ENCODE measurements around the gene INPP1.

The INPP1 gene

GRCh38 chr2:190378880-190379237, 35.5 kb downstream of the INPP1 start:
- Histone ChIP-seq H3K4me1 (ENCODE audit: low read length) (no peaks in the 10 kb centered on the region), H3K4me2 (ENCODE audit: low read length) (no peak overlapping the region), H3K36me3 (replicated peaks; ENCODE audit: low read depth, low read length) (no peaks in the 10 kb centered on the region), H3K9ac (ENCODE audit: low read length) (no peak overlapping the region), H3K9me3 (ENCODE audit: insufficient read depth, low read length) (no peaks in the 10 kb centered on the region), H3K79me2 (ENCODE audit: low read length) (no peaks in the 10 kb centered on the region), H3K4me3 (ENCODE audit: low read length) (no peak overlapping the region), H3K27me3 (ENCODE audit: low read depth, low read length) (no peaks in the 10 kb centered on the region), H3K27ac (ENCODE audit: low read length) (no peak overlapping the region), H4K20me1 (ENCODE audit: insufficient read depth, low read length) (no peaks in the 10 kb centered on the region), H2AFZ (ENCODE audit: low read depth, low read length) (no peak overlapping the region)
- TF ChIP-seq EZH2phosphoT487 (IDR thresholded peaks at IDR 0.05; ENCODE audit: low read depth) (no peak), CTCF (IDR thresholded peaks at IDR 0.05; ENCODE audit: low read depth, low read length) (no peak)

GRCh38 chr2:190379249-190379964, 36.0 kb downstream of the INPP1 start:
- Histone ChIP-seq H3K79me2 (ENCODE audit: low read length) (no peaks in the 10 kb centered on the region), H3K36me3 (replicated peaks; ENCODE audit: low read depth, low read length) (no peaks in the 10 kb centered on the region), H4K20me1 (ENCODE audit: insufficient read depth, low read length) (no peaks in the 10 kb centered on the region), H3K4me2 (ENCODE audit: low read length) (no peak overlapping the region), H3K9me3 (ENCODE audit: insufficient read depth, low read length) (no peaks in the 10 kb centered on the region), H3K4me3 (ENCODE audit: low read length) (no peak overlapping the region), H2AFZ (ENCODE audit: low read depth, low read length) (no peak overlapping the region), H3K27ac (ENCODE audit: low read length) (no peak overlapping the region), H3K27me3 (ENCODE audit: low read depth, low read length) (no peaks in the 10 kb centered on the region), H3K9ac (ENCODE audit: low read length) (no peak overlapping the region), H3K4me1 (ENCODE audit: low read length) (no peaks in the 10 kb centered on the region)
- no peak for TF ChIP-seq CTCF (IDR thresholded peaks at IDR 0.05; ENCODE audit: low read depth, low read length)
- no peak for TF ChIP-seq EZH2phosphoT487 (IDR thresholded peaks at IDR 0.05; ENCODE audit: low read depth)

- Histone ChIP-seq H3K4me2 (ENCODE audit: low read length) (no peak overlapping the region), H3K27me3 (ENCODE audit: low read depth, low read length) (no peaks in the 10 kb centered on the region), H3K9ac (ENCODE audit: low read length) (no peak overlapping the region), H4K20me1 (ENCODE audit: insufficient read depth, low read length) (no peaks in the 10 kb centered on the region), H3K36me3 (replicated peaks; ENCODE audit: low read depth, low read length) (no peaks in the 10 kb centered on the region), H3K79me2 (ENCODE audit: low read length) (no peaks in the 10 kb centered on the region), H3K27ac (ENCODE audit: low read length) (no peak overlapping the region), H3K4me3 (ENCODE audit: low read length) (no peak overlapping the region), H3K9me3 (ENCODE audit: insufficient read depth, low read length) (no peaks in the 10 kb centered on the region), H3K4me1 (ENCODE audit: low read length) (no peaks in the 10 kb centered on the region), H2AFZ (ENCODE audit: low read depth, low read length) (no peak overlapping the region)
- TF ChIP-seq EZH2phosphoT487 (IDR thresholded peaks at IDR 0.05; ENCODE audit: low read depth), result no peak
- no peak for TF ChIP-seq CTCF (IDR thresholded peaks at IDR 0.05; ENCODE audit: low read depth, low read length)
These were observed 37.6 kb downstream of the INPP1 start for GRCh38 chr2:190380962-190381412.

- no peaks in the 10 kb centered on the region for H3K79me2 ChIP-seq (ENCODE audit: low read length)
These were observed 39.5 kb downstream of the INPP1 start for GRCh38 chr2:190382851-190383250.

More at GRCh38 chr2:190382851-190383250, 39.5 kb downstream of the INPP1 start:
- no peak for TF ChIP-seq EZH2phosphoT487 (IDR thresholded peaks at IDR 0.05; ENCODE audit: low read depth)
- TF ChIP-seq CTCF (IDR thresholded peaks at IDR 0.05; ENCODE audit: low read depth, low read length), result peak; percentile 84
- Histone ChIP-seq H3K4me1 (ENCODE audit: low read length) (no peaks in the 10 kb centered on the region), H3K27ac (ENCODE audit: low read length) (no peak overlapping the region), H3K9me3 (ENCODE audit: insufficient read depth, low read length) (no peaks in the 10 kb centered on the region), H3K4me2 (ENCODE audit: low read length) (no peak overlapping the region), H2AFZ (ENCODE audit: low read depth, low read length) (no peak overlapping the region), H3K36me3 (replicated peaks; ENCODE audit: low read depth, low read length) (no peaks in the 10 kb centered on the region), H3K4me3 (ENCODE audit: low read length) (no peak overlapping the region), H4K20me1 (ENCODE audit: insufficient read depth, low read length) (no peaks in the 10 kb centered on the region), H3K27me3 (ENCODE audit: low read depth, low read length) (no peaks in the 10 kb centered on the region), H3K9ac (ENCODE audit: low read length) (no peak overlapping the region)

Data from OCI-LY3 (cell line).